ENCODE measurements around the gene RNF223. TPM values are rescaled to one million over a fixed set of nuclear protein-coding genes. Genes with fewer than 3 reads are reported as not detected.

The RNF223 gene
- total RNA-seq, 1 experiment from 2014 or later, result not detected

DNA sequence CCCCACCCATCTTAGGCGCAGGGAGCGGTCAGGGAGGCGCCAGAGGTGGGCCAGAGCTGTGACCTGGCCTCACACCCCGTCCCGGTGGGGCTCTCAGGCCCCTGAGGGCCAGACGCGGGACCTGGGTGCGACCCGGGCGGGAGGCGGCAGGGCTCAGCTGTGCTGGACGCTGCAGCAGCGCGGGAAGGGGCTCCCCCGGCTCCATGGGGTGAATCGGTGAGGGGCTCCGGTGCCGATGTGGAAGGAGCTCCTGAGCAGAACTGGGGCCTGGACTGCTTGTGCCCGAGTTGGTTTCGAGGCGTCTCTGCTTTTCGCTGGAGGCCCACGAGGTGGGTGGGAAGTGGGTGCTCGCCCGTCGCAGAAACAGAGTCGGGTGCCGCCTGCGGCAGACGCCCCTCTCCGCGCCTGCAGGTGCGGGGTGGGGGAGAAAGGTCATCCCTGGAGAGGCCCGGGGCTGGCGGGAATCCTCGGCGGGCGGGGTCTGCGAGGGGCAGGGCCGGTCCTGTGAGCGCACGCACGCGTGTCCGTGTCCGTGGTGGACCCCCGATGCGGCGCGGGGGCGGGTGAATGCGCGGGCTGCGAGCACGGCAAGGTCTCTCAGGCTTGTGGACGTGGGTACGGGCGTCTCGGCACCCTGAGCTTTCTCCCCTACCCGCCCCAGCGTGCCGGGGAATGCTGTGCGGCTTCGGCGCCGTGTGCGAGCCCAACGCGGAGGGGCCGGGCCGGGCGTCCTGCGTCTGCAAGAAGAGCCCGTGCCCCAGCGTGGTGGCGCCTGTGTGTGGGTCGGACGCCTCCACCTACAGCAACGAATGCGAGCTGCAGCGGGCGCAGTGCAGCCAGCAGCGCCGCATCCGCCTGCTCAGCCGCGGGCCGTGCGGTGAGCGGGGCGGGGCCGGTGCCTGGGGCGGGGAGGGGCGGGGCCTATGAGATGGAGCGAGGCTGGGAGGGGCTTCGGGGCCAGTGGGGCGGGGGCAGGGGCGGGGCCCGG lies 33.8 kb downstream of the RNF223 start:
- H2BK15ac ChIP-seq (ENCODE audit: low read depth, low read length), result no peak overlapping the region
- whole genome bisulfite sequencing (ENCODE audit: extremely low coverage, insufficient read length, low lambda C conversion rate), result no CpG with 5 or more reads among the region's 99 CpGs
- H2BK20ac ChIP-seq (ENCODE audit: low read depth, low read length, poor library complexity, severe bottlenecking), result no peak overlapping the region
- H2BK5ac ChIP-seq (ENCODE audit: insufficient read length, low read length), result no peak overlapping the region
- no peak overlapping the region for H3T11ph ChIP-seq (ENCODE audit: low read length)
- H2AFZ ChIP-seq (ENCODE audit: low read length), result no peak overlapping the region
- H3K27ac ChIP-seq (ENCODE audit: insufficient read length, low read depth, low read length), result no peak overlapping the region
- H3K23ac ChIP-seq (ENCODE audit: insufficient read length, low read depth, low read length), result no peak overlapping the region
- peak; percentile 93 for DNase-seq
- H2AK5ac ChIP-seq (ENCODE audit: insufficient read length, low read length), result no peak overlapping the region
- H3K4me1 Mint-ChIP-seq, result peaks cover 7 to 15% of the 10 kb centered on the region in 2 experiments
- H3K27me3 Mint-ChIP-seq (ENCODE audit: low read depth), result peaks cover 48% of the 10 kb centered on the region
- no peak overlapping the region for H3K27ac Mint-ChIP-seq
- H3K9me3 ChIP-seq (ENCODE audit: control insufficient read depth, low read depth, low read length), result no peaks in the 10 kb centered on the region
- H3K4ac ChIP-seq (ENCODE audit: low read depth, low read length), result no peak overlapping the region
- no peaks in the 10 kb centered on the region for H3K79me2 ChIP-seq (ENCODE audit: insufficient read depth, low read length)
- H3K18ac ChIP-seq (ENCODE audit: insufficient read length, low read depth, low read length), result no peak overlapping the region
- peak overlapping the region; percentile 38 for H3K4me2 ChIP-seq (ENCODE audit: insufficient read depth, insufficient read length, low read length)
- H3K27me3 ChIP-seq (ENCODE audit: insufficient read depth, low read length), result no peaks in the 10 kb centered on the region; the same call in 1 of the 2 replicates
- no peak overlapping the region for H4K5ac ChIP-seq (ENCODE audit: insufficient read length, low read depth, low read length)
- H3K9me3 Mint-ChIP-seq, result no peaks in the 10 kb centered on the region; a peak in 1 of 5 replicates
- no peak overlapping the region for H2BK120ac ChIP-seq (ENCODE audit: low read depth, low read length, poor library complexity, severe bottlenecking)
- H4K91ac ChIP-seq (ENCODE audit: insufficient read length, low read depth, low read length), result no peak overlapping the region
- peaks cover 11 to 43% (median 37%) of the 10 kb centered on the region in 3 experiments for H3K36me3 Mint-ChIP-seq (ENCODE audit: insufficient read depth in 1 of 3, low read depth in 3 of 3)
- H4K20me1 ChIP-seq (ENCODE audit: control insufficient read depth, insufficient read depth, insufficient read length), result peaks cover 3% of the 10 kb centered on the region
- TF ChIP-seq, protein P1, sequence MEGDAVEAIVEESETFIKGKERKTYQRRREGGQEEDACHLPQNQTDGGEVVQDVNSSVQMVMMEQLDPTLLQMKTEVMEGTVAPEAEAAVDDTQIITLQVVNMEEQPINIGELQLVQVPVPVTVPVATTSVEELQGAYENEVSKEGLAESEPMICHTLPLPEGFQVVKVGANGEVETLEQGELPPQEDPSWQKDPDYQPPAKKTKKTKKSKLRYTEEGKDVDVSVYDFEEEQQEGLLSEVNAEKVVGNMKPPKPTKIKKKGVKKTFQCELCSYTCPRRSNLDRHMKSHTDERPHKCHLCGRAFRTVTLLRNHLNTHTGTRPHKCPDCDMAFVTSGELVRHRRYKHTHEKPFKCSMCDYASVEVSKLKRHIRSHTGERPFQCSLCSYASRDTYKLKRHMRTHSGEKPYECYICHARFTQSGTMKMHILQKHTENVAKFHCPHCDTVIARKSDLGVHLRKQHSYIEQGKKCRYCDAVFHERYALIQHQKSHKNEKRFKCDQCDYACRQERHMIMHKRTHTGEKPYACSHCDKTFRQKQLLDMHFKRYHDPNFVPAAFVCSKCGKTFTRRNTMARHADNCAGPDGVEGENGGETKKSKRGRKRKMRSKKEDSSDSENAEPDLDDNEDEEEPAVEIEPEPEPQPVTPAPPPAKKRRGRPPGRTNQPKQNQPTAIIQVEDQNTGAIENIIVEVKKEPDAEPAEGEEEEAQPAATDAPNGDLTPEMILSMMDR (conservative IDR thresholded peaks at IDR 0.05), result peak; percentile 32; the same call in 2 of the 3 replicates
- H3K23me2 ChIP-seq (ENCODE audit: insufficient read length, low read depth, low read length, poor library complexity, severe bottlenecking), result peaks cover 4% of the 10 kb centered on the region
- H3K56ac ChIP-seq (ENCODE audit: insufficient read length, low read depth, low read length), result no peak overlapping the region
- 0 out of 2 replicates have a peak overlapping the region, but pooled peaks have one; percentile 36 for H3K14ac ChIP-seq (ENCODE audit: insufficient read depth, low read length)
- H3K4me1 ChIP-seq (ENCODE audit: insufficient read depth, low read length), result no peaks in the 10 kb centered on the region
- H2BK12ac ChIP-seq (ENCODE audit: insufficient read length, low read depth, low read length), result no peak overlapping the region
- H3K79me1 ChIP-seq (ENCODE audit: insufficient read depth, low read depth, low read length, poor library complexity, severe bottlenecking), result no peaks in the 10 kb centered on the region
- H3K9ac ChIP-seq (ENCODE audit: extremely low read depth, insufficient read length, low read length), result no peak overlapping the region
- H4K8ac ChIP-seq (replicated peaks; ENCODE audit: insufficient read length, low read depth, low read length), result no peak overlapping the region
- peak overlapping the region; percentile 47 to 72; a peak in 4 of 5 replicates for H3K4me3 Mint-ChIP-seq
